T47D (cell line): ENCODE results near the gene CCDC88C.
A peak's percentile ranks its signal among the peaks of the same experiment; 100 is the strongest.
"Not testable (repeated sequence)": the region's sequence is repeated elsewhere in the genome, so short reads cannot be mapped to it uniquely, and the experiment has no call there.

Source experiments
- DNase-seq, 2 experiments: peaks; one replicate each; pipeline versions ENCODE4 v3.0.0 to v3.0.0-alpha.2; 2011 to 2012; ENCODE audit warnings: low read depth in 1 of 2, low spot score in 1 of 2
- JUND ChIP-seq: IDR thresholded peaks from 2 replicates; pipeline ENCODE4 v1.6.1; 2012; ENCODE audit warnings: low read depth
- in situ Hi-C: cut with HindIII; loops from 2 replicates; pipeline ENCODE4 v1.10.0; 2016; ENCODE audit warnings: low sequenced_read_pairs, low pct_unique_long_range_greater_than_20kb

The CCDC88C gene, protein sequence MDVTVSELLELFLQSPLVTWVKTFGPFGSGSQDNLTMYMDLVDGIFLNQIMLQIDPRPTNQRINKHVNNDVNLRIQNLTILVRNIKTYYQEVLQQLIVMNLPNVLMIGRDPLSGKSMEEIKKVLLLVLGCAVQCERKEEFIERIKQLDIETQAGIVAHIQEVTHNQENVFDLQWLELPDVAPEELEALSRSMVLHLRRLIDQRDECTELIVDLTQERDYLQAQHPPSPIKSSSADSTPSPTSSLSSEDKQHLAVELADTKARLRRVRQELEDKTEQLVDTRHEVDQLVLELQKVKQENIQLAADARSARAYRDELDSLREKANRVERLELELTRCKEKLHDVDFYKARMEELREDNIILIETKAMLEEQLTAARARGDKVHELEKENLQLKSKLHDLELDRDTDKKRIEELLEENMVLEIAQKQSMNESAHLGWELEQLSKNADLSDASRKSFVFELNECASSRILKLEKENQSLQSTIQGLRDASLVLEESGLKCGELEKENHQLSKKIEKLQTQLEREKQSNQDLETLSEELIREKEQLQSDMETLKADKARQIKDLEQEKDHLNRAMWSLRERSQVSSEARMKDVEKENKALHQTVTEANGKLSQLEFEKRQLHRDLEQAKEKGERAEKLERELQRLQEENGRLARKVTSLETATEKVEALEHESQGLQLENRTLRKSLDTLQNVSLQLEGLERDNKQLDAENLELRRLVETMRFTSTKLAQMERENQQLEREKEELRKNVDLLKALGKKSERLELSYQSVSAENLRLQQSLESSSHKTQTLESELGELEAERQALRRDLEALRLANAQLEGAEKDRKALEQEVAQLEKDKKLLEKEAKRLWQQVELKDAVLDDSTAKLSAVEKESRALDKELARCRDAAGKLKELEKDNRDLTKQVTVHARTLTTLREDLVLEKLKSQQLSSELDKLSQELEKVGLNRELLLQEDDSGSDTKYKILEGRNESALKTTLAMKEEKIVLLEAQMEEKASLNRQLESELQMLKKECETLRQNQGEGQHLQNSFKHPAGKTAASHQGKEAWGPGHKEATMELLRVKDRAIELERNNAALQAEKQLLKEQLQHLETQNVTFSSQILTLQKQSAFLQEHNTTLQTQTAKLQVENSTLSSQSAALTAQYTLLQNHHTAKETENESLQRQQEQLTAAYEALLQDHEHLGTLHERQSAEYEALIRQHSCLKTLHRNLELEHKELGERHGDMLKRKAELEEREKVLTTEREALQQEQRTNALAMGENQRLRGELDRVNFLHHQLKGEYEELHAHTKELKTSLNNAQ (N-terminal part only)

DNA sequence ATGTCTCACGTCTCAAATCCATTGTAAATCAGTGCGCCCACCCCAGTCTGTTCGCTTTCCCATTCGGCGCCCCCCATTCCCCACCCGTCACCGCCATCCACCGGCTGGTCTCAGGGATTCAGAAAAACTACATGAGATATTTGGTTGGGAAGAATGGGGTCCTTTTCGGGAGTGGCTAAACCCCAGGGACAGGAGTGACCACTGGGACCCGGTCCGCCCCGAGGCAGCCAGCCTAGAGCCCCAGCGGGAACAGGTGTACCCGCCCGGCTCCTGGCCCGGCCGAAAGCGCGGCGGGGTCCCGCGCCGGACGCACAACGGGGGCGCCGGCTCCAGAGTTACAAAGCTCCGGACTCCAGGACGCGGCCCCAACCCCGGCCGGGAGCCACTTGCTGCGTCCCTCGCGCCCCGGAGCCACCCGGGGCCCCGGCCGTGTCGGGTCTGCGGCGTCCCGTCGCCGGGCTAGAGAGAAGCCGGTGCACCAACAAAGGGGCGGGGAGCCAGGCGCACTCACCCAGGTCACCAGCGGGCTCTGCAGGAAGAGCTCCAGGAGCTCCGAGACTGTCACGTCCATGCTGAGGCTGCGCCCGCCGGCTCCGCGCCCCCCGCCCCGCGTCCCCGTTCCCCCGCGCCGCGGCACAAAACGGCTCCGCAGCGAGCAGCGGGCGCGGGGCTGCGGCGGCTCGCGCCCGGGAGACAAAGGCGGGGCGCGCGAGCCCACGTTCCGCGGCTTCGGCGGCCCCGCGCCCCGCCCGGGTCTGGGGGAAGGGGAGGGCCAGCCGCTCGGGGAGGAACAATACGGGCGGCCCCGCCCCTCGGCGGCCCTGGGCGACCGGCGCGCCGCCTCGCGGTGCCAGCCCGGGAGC lies at the start of gene CCDC88C:
TSS of gene CCDC88C (minus strand) at position 701 of the 863 bp plus-strand sequence. CDS start at position 571, 130 bp downstream.
- peak; percentile 72 to 85 for DNase-seq
- in situ Hi-C loops: no loop called here
- TF ChIP-seq JUND: no peak

DNA sequence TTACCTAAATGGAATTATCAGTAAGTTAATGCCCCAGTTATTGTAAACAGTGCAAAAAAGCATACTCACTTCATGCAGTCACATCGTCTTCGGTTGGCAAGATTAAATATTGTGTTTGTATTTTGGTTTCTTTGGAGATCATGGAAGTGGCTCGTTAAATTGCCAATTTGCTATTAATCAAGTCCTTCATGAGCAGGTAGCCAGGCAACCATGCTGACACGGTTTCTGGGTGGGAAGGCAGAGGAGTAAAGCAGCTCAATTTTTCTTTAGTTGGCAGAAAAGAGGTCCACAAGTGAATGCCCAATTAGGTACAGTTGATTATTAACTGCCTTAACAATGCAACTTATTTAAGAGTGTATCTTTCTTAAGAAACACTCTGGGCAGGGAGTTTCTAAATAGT lies 48.6 kb upstream of the CCDC88C start:
- in situ Hi-C loops: no loop called here
- no peak for TF ChIP-seq JUND
- DNase-seq: no peak

DNA sequence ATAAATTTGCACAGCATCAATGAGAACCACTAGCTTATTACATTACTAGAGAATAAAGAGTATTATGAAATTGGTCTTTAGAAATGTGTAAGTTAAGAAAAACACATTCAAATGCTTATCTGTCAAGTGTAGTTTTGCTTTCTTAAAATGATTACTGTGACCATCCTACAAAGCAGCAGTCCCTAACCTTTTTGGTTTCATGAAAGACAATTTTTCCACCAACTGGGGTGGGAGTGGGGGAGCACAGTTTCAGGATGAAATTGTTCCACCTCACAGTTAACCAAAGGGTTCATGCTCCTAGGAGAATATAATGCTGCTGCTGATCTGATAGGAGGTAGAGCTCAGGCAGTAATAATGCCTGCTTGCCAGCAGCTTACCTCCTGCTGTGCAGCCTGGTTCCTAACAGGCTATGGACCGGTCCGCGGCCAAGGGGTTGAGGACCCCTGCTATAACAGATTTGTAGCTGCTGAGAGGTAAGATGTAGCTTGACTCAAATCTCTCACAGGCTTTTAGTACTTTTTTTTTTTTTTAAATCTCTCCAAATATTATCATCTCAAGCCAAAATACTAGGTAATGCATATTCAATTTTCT lies 47.1 kb upstream of the CCDC88C start:
- in situ Hi-C loops: no loop called here
- DNase-seq: no peak
- no peak for TF ChIP-seq JUND

DNA sequence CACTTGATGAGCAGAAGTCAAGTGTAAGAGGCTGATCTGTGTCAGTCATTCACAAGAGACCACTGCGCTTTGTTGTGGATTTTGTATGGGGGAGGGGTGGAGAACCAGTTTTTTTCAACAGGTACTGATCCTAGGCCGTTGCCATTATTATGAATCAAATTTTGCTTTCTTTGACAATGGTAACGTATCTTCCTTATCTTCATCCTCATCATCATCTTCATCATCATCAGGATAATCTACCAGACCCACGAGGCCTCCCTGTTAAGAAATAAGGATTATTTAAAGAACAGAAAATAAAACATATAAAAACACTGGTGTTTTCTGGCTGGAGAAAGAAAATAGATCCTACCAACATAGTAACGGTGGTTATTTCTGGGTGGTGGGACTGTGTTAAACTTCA lies 41.0 kb upstream of the CCDC88C start:
- in situ Hi-C loops: no loop called here
- no peak for TF ChIP-seq JUND
- no peak for DNase-seq

DNA sequence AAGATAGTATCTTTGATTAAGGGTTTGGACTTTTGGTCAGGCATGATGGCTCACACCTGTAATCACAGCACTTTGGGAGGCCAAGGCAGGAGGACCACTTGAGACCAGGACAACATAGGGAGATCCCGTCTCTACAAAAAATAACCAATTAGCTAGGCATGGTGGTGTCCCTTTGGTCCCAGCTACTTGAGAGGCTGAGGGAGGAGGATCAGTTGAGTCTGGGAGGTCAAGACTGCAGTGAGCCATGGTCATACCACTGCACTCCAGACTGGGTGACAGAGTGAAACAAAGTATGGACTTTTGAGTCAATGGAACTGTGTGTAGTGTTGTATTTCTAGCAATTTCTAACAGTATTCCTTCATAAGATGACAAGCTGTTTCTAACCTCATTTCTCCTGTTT lies 38.7 kb upstream of the CCDC88C start:
- TF ChIP-seq JUND: no peak
- no peak for DNase-seq
- in situ Hi-C loops: no loop called here

DNA sequence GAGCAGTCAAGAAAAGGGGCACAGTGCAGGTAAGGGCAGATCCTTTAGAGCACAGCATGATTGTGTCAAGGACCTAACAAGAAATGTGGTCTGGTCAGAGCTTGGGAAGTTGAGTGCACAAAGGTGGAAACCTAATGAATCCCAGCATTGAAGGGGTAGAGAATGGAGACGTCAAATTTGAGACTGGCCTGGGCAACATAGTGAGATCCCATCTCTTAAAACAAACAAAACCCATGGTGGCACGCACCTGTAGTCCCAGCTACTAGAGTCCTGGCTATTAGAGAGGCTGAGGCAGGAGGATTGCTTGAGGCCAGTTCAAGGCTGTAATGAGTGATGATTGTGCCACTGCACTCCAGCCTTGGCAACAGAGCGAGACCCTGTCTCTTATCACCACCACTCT lies 37.0 kb upstream of the CCDC88C start:
- in situ Hi-C loops: no loop called here
- DNase-seq: no peak
- no peak for TF ChIP-seq JUND

DNA sequence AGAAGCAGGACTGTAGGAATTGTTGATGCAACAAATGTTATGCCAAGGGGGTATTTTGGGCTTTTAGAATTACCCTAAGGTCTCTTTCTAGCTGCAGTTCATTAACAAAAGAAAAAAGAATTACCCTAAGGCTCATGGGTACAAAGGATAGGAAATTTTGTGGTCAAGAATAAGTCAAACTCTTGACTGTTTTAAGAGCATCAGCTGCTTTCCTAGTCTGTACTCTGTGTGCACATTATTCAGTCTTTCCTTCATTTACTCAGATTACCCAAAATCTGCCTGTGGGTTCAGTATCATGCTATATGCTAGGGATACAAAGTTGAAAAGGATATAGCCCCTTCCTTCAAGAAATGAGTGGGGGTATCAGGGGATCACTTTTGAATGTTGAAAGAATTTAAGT lies 36.5 kb upstream of the CCDC88C start:
- no peak for TF ChIP-seq JUND
- DNase-seq: no peak
- in situ Hi-C loops: no loop called here

DNA sequence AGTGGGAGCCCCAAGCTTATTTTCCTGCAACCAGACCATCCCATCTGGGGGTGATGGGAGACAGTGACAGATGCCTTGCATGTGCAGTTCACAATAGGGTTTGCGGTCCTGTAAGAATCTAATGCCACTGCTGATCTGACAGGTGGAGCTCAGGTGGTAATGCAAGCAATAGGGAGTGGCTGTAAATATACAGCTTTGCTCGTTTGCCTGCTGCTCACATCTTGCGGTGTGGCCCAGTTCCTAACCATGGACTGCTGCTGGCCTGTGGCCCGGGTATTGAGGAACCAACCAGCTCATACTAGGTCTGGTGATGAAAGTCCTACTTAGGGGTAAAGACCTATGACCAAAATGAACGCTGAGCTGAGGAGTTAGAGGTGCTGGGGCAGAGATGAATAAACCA lies 36.1 kb upstream of the CCDC88C start:
- DNase-seq: no peak
- in situ Hi-C loops: no loop called here
- no peak for TF ChIP-seq JUND

DNA sequence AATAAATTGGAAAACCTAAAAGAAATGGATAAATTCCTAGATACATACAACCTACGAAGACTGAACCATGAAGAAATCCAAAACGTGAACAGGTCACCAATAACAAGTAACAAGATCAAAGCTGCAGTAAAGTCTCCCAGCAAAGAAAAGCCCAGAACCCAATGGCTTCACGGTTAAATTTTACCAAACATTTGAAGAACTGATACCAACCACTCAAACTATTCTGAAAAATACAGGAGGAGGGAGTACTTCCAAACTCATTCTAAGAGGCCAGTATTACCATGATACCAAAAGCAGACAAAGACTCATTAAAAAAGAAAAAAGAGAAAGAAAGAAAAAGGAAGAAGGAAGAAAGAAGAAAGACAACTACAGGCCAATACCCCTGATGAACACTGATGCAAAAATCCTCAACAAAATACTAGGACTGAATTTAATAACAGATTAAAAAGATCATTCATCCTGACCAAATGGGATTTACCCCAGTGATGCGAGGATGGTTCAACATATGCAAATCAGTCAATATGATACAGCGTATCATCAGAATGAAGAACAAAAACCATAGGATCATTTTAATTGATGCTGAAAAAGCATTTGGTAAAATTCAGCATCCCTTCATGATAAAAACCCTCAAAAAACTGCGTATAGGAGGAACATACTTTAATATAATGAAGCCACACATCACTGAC lies 26.9 kb upstream of the CCDC88C start:
- DNase-seq: no peak
- TF ChIP-seq JUND: no peak
- in situ Hi-C loops: no loop called here

DNA sequence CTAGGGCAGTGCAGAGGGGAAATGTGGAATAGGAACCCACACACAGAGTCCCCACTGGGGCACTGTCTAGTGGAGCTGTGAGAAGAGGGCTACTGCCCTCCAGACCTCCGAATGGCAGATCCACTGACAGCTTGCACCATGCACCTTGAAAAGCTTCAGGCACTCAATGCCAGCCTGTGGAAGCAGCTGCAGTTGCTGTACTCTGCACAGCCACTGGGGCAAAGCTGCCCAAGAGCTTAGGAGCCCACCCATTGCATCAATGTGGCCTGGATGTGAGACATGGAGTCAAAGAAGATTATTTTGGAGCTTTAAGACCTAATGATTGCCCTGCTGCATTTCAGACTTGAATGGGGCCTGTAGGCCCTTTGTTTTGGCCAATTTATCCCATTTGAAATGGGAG lies 21.7 kb upstream of the CCDC88C start:
- in situ Hi-C loops: no loop called here
- DNase-seq: no peak

DNA sequence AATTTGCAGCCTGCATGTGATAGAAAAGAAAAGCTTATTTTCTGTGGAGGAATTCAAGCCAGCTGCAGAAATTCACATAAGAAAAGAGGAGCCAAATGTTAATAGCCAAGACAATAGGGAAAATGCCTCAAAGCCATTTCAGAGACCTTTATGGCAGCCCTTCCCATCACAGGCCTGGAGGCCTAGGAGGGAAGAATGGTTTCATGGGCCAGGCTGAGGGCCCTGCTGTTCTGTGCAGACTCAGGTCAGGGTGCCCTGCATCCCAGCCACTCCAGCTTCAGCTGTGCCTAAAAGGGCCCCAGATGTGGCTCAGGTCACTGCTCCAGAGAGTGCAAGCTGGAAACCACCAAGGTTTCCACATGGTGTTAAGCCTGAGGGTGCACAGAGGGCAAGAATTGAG lies 21.2 kb upstream of the CCDC88C start:
- TF ChIP-seq JUND: no peak
- no peak for DNase-seq

More for the DNA sequence above, 21.7 kb upstream of the CCDC88C start:
- TF ChIP-seq JUND: no peak

DNA sequence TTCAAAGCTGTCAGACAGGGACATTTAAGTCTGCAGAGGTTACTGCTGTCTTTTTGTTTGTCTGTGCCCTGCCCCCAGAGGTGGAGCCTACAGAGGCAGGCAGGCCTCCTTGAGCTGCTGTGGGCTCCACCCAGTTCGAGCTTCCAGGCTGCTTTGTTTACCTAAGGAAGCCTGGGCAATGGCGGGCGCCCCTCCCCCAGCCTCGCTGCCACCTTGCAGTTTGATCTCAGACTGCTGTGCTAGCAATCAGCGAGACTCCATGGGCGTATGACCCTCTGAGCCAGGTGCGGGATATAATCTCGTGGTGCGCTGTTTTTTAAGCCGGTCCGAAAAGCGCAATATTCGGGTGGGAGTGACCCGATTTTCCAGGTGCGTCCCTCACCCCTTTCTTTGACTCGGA lies 18.6 kb upstream of the CCDC88C start:
- DNase-seq, in situ Hi-C loops: not testable (repeated sequence)

More for the DNA sequence above, 21.2 kb upstream of the CCDC88C start:
- in situ Hi-C loops: no loop called here
